NCI-H2196 treated with DMSO at 0.1 percent for 48 hours (cell line): ENCODE results near the gene TUG1.

Experiments
- DNase-seq: peaks from one replicate; lab custom pipeline; 2025; ENCODE audit not compliant: unreplicated experiment; lab: John Stamatoyannopoulos, UW

Gene TUG1

DNA sequence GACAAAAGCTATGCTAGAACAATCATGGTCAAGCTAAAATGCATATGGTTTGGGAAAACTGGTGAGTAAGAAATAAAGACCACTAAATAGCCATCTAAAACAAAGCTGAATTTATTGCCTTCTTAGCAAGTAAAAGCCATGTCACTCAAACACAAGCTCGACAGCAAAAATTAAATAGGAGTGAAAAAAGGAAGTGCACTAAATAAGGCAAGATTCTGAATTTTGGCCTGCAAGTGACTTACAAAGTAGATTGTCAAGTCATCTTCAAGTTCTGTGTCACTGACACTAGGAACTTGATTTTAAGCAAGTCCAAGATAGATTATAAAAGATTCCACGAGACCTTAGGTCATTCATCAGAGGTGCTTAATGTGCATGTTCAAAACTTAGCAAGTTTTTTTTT is 27.4 kb downstream of the TUG1 start:
- DNase-seq, result no peak

- no peak for DNase-seq
Observed at GRCh38 chr22:30998329-30998728, 29.3 kb downstream of the TUG1 start.

- DNase-seq, result no peak
Observed at GRCh38 chr22:31001124-31001770, 32.2 kb downstream of the TUG1 start.

DNA sequence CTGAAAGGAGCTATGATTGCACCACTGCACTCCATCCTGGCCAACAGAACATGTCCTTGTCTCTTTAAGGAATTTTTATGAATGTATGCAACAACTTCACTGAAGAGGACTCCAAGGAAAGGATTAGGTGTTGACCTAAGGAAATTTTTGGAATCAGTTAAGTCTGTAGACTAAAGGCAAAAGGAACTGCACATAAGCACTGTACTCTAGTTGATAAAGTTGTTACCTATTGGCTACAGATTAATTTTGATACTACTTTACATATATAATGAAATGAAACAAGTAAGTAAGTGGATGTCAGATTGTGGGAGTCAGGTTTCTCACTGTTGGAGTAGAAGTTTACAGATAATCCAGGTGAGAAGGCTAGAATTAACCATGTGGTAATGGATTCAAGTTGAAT is 36.5 kb downstream of the TUG1 start:
- no peak for DNase-seq

DNA sequence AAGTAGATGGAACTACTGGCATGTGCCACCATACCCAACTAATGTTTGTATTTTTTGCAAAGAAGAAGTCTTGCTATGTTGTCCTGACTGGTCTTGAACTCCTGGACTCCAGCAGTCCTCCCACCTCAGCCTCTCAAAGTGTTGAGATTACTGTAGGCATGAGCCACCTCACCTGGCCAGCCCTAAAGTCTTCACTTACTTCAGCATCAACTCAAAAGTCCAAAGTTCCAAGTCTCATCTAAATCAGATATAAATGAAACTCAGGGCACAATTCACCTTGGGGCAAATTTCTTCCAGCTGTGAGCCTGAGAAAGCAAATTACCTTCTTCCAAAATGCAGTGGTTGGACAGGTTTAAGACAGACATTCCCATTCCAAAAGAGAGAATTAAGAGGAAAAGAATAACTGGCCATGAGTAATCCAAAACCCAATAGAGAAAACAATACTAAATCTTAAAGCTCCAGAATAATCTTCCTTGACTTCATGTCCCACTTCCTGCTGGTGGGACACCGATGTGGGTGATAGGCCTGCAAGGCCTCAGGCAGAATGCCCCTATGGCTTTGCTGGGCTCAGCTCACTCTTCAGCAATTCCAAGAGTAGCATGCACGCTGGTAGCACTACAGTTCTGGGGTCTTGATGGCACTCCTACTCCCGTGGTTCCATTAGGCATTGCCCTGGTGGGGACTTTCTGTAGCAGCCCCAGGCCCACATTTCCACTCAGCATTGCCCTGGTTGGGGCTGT is 50.3 kb downstream of the TUG1 start:
- no peak for DNase-seq

GRCh38 chr22:31020334-31020733 is 51.3 kb downstream of the TUG1 start:
- DNase-seq, result no peak

DNA sequence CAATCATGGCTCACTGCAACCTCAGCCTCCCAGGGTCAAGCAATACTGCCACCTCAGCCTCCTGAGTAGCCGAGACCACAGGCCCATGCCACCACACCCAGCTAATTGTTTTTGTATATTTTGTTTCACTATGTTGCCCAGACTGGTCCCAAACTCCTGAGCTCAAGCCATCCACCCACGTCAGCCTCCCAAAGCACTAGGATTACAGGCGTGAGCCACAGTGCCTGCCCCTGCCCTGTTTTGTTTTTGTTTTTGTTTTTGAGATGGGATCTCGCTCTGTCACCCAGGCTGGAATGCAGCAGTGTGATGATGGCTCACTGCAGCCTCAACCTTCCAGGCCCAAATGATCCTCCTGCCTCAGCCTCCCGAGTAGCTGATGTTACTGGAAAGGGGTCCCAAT is 53.5 kb downstream of the TUG1 start:
- no peak for DNase-seq
